HG03039 (cell line): ENCODE results near the gene TMEM198.

Experiments
- ATAC-seq: cut with Tn5 transposase; IDR thresholded peaks from one replicate; pipeline ENCODE4 v1.9.1; 2021; ENCODE audit warnings: mild to moderate bottlenecking, moderate library complexity; ENCODE audit not compliant: unreplicated experiment

The TMEM198 gene

DNA sequence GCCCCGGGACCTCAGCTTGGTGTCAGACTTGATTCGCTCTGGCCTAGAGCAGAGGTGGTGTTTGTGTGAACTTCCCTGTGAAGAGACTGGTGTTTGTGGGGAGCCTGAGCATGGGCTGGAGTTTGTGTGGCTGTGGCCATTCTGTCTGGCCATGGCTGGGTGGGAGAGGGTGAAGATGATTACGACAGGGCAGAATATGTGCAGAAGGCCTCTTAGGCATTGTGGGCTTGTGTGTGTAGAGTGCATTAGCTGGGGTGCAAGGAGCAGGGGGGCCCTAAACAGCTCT, 17.0 kb downstream of the TMEM198 start:
- no peak for ATAC-seq

DNA sequence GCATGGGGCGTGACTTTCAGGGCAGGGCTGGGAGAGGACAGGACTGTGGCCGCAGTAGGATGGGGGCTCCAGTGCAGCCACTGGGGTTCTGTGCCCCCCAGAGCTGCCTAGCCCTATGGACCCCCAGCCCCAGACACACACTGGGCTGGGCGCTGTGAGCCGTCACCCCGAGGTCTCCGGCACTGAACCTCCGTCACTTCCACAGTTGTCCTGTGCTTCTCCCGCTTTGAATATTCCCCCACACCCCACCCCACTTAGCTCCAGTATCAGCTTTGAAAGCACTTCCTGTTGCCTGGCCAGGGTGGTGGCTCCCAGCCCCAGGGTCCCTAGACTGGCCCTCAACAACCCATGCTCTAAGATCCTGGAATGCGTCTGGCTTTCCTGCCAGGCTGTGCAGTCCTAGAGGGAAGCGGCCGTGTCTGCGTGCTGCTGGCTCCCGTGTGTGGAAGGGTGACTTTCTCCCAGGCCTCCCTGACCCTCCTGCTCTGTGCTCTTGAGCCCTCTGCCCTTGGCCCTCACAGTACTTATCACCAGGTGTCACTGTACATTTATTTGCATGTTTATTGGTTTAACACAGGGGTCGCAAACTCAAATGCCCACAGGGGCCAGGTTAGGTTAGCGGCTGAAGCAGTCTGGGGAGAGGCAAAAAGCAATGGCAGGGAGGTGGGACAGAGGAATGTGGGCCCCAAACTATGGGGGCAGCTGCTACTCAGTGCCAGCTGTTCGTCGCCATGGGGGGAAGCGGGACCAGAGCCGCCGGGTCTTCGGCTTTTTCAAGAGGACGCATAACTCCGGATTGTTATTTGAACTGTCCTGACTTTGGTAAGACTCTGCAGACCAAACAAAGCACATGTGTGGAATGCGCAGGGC, 17.6 kb downstream of the TMEM198 start:
- ATAC-seq = no peak

DNA sequence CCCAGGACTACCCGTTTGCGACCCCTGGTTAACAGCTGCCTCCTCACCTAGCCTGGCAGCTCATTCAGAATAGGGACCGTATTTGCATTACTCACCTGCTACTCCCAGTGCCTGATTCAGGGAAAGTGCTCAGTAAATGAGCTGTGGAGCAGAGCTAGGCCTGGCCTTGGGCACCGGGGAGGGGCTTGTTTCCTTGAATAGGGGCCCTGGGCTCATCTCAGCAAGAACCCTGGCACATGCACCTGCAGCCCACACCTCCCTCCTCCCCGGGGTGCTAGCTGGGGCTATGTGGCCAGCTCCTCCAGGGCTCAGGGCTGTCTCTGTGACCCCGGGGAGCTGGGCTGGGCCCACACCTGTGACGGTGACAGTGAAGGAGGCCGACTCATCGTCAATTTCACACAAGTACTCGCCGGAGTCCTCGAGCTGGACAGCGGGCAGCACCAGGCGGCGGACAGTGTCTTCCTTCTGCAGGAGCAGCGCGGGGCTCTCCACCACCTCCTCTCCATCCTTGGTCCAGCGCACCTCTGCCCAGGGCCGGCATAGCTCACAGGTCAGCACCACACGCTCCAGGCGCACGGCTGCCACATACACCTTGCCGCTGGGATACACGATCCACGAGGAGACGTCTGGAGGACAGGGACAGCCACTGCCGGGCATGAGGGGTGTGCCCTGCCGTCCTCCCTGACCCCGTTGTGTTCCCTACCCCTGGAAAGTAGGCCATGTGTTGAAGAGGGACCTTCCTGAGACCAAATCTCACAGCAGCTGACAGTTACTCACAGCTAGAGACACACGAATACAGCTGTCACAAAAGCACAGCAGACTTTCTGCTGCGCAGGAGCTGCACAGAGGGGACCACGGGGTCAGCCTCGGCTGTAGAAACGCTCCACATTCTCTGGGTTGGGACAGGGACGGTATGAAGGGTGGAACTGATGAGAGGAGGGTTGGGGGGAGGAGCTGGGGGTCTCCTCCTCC, 18.5 kb downstream of the TMEM198 start:
- no peak for ATAC-seq

DNA sequence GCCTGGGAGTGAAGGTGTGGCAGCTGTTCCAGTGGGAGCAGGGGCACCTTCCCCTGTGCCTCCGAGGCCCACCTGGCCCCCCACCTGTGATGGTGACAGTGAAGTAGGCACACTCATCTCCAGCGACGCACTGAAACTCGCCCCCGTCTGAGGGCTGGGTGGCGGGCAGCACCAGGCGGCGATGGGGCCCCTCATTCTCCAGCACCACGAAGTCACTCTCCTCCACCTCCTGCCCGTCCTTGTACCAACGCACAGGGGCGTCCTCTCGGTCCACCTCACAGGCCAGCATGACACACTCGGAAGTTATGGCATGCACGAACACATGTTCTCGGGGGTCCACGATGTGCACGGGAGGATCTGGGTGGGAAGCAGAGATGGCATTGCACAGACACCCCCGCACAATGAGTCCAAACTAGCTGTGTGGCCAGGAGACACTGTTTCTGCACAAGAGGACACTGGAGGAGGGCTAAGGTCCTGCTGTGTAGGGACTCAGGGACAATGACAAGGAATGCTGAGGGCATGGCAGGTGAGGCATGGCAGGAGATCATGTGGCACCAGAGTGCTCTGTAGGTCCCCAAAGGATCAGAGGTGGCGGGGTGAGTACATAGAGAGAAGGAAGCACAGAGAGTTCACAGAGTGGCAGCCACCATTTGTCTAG, 19.6 kb downstream of the TMEM198 start:
- no peak for ATAC-seq

DNA sequence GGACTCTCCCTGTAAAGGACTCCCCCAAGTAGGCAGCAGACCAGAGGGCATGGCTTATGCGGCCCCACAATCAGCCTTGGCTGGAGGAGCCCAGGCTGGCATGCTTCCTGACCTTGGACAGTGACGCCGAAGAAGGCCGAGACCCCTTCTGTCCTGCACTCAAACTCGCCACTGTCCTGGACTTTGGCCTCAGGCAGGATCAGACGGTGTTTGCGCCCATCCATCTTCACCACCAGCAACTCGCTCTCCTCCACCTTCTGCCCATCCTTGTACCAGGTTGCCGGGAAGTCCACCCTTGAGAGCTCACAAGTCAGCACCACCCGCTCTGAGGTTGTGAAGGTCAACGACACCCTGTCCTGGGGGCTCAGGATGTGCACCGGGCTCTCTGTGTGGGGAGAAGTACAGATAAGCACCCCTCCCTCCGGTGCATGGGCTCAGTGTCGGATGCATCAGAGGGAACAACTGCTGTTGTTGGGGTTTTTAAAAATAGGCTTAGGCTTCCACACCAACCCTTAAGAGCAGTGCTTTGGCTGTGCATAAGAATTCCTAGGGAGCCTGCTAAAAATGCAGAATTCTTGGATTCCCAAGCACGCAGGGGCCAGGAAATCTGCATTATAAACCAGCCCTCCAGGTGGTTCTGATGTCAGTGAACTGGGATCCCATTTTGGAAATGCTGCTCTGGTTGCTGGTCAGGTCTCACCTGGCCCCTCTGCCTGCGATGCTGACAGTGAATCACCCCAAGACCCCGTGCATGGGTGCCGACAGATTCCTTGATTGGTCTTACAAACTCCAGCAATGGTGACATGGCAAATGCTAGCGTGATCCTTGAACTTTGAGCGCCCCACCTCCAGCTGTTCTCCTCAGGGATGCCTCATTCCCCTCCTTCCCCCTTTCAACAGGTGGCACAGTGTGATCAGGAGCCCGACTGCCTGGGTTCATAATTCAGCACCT, 21.6 kb downstream of the TMEM198 start:
- no peak for ATAC-seq

DNA sequence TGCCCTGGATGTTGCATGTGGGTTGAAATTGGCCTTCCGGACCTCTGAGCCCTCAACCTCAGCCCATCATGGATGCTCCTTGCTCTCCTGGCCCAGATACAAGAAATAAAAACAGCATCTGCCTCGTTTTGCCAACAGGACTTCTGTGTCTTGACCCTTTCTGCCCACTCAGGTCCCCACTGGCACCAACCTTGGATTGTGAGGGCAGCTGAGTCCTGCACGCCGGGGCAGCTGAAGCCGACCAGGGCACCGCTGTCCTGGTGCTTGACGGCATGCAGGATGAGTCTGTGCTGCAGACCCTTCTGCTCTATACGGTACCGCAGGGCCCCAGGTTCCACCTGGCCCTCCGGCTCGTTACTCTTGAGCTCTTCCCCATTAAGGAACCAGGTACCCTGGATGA, 22.8 kb downstream of the TMEM198 start:
- no peak for ATAC-seq

DNA sequence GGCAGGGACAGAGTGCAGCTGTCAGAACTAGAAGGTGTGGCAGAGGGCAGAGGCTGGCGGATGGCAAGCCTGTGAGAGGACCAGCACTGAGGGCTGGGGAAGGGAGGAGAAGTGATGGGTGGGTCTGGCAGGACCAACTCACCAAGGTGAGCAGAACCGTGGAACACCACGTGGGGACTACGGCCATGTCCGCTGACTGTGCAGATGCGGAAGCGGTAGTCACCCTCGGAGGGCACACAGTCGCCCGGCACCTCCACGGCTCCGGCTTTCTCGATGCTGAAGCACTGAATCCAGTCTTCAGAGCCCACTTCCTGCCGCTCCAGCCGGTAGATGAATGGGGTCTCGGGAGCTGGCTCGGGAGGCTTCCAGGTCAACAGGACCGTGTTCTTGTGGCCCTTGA, 23.3 kb downstream of the TMEM198 start:
- no peak for ATAC-seq

DNA sequence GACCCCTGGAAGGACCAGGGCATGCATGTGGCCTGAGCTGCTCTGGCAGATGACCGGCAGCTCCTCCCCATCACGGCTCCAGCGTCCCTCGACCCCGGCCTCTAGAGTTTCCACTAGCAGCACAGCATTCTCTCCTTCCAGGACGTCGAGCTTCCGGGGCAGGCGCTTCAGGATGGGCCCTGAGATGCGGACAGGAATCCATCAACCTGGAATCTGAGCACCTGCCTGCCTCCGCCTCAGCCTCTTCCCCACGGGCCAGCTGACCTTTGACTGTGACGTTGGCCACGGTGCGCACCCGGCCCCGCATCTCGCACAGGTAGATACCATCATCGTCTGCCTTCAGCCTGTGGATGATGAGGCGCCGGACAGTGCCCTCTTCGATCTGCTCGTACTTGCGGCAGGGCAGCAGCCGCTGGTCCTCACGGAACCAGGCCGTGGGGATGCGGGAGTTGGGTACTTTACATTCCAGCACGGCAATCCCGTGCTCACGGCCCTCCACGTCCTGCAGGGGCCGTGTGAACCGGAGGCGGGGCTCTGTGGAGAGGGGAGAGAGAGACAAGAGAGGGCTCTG, 24.0 kb downstream of the TMEM198 start:
- no peak for ATAC-seq

DNA sequence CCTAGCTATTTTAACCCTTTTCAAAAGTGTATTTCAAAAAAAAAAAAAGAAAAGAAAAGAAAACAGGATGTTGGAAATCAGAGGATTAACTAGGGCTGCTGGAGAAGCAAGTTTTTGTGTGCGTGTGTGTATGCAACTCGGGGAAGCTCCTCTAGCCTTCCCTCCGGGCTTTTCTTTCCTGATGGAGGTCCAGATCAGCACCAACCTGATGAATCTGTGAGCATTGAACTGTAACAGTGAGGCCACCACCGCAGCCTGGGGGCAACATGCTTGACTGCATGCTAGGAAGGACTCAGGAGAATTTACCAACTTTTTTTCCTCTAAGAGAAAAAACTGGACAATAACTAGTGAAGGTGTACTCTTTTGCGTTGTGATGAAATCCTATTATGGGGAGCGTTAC, 25.2 kb downstream of the TMEM198 start:
- ATAC-seq = no peak

DNA sequence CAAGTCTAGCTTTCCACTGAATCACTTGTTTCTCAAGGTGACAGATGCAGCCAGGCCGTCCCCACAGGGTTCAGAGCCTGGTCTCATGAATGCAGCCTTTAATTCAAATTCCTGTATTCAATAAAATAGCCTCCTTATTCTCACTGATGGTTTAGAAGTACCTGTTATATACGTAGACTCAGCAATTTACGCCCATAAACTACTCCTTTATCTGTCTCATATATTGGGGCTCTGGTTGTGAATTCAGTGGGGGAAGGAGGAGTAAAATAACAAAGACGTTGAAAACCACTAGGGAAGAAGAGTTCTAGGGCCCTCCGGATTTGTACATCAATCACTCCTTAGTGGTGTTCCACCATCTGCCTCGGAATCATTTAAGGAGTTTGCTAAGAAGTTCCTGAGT, 25.8 kb downstream of the TMEM198 start:
- no peak for ATAC-seq

DNA sequence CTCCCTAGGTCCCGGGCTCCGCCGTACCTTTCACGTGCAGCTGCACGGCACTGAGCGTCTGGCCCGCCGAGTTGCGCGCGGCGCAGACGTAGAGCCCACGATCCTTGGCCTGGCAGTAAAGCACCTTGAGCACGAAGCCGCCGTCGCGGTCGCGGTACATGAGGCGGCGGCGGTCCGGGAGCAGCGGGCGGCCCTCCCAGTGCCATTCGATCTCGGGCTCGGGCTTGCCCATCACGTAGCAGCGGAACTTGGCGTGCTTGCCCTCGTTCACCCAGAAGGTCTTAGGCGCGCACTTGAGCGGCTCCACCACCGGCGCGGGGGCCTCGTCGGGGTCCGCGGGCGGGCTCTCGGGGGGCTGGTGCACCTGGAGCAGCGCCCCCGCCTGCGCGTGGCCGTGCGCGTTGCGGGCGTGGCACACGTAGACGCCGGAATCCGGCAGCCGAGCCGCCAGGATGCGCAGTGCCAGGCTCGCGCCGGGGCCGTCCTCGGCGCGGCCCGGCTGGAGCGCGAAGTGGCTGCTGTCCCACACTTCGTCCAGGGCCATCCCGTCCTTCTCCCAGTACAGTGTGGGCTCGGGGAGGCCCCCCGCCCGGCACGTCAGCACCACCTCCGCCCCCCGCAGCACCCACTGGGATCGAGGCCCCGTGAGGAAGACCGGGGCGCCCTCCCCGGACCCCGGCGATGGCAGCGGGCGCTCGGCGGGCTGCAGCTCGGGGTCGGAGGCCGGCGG, 26.5 kb downstream of the TMEM198 start:
- ATAC-seq = no peak

DNA sequence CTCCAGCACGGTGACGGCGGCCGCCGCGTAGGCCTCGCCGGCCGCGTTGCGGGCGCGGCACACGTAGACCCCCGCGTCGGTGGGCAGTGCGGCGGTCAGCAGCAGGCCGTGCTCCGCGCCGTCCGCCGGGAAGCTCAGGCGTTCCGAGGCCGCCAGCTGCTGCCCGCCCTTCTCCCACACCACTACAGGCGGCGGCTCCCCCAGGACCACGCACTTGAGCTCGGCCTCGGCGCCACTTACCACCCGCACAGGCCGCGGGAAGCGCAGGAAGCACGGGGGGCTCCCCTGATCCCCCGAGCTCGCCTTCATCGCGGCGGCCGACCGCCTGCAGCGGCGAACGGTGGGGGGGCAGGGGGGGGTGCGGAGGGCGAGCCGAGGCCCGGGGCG, 27.1 kb downstream of the TMEM198 start:
- no peak for ATAC-seq

DNA sequence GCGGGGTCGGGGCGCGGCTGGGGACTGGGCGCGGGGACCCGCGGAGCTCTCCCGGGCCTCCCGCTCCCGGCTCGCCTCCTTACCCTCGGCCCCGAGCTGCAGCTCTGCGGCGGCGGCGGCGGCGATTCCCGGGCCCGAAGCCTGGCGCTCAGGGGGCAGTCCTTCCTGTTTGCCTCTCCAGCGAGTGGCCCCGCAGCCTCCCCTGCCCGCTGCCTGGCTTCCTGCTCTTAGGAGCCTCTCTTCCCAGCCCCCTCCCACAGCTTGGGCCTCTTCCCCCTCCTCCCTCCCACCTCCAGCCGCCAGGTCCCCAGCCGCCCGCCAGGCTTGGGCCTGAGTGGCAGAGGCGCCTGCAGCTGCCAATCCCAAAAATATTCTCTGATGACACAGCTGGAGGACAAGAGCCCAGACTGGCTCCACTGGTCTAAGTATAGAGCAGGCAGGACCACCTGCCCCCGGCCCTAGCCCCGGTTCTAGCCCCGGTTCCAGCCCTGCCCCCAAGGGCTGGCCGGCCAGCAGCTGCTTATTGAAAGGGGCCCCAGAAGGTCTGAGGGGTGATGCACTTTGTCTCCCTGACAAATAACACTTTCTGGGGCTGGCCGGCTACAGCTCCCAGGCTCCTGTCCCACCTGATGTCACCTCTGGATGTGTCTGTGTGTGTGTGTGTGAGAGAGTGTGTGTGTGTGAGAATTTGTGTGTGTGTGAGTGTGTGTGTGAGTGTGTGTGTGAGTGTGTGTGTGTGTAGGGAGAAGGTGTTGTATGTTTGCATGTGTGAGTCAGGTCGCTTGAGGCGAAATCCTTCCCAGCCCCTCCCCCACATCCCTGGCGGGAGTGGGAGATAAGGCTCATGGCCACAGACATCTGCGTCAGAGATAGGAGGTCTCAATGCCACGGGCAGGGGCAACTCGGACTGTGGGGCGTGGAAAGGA, 27.7 kb downstream of the TMEM198 start, which contains the start of gene OBSL1:
Gene OBSL1, minus strand, starts transcription at position 229 of the 926 bp plus-strand sequence. CDS start 307 bp downstream, outside the sequence.
- ATAC-seq = no peak

DNA sequence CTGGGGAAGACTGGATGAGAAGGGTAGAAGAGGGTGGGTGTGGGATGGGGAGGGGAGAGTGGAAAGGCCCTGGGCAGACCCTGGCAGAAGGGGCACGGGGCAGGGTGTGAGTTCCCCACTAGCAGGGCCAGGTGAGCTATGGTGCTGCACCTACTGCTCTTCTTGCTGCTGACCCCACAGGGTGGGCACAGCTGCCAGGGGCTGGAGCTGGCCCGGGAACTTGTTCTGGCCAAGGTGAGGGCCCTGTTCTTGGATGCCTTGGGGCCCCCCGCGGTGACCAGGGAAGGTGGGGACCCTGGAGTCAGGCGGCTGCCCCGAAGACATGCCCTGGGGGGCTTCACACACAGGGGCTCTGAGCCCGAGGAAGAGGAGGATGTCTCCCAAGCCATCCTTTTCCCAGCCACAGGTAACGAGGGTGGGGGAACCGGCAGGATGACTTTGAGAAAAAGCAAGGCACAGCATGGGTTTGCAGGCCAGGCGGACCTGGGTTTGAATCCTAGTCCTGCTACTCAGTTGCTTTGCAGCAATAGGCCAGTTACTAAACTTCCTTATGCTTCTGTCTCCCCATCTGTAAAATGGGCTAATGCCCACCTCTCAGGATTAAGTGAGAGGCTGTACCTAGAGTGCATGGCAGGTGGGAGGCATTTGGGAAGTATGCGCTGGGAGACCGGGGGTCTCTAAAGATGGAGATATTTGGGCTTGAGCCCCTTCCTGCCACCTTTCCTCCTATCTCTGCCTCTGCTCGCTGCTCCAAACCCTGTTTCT, 28.6 kb downstream of the TMEM198 start, which contains the start of gene INHA:
Gene INHA, plus strand, starts transcription at position 74 of the 765 bp plus-strand sequence. Its CDS starts 65 bp downstream, at position 139.
- ATAC-seq = no peak

DNA sequence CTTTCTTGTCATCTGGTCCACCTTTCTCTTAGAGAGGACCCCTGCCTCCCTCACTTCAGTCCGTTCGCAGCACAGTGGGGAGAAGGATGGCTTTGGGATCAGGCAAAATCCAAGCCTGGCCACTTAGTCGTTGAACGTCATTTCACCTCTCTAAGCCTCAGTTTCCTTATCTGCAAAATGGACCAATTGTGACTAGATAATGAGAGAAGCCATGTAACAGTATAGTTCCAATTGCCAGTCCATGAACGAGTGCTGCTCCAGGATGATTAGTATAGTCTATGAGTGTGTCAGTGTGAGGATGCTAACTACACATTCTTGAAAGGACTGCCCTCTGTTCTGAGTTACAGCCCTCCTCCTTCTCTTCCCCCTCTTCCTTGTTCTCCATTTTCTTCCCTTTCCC, 29.3 kb downstream of the TMEM198 start:
- no peak for ATAC-seq

DNA sequence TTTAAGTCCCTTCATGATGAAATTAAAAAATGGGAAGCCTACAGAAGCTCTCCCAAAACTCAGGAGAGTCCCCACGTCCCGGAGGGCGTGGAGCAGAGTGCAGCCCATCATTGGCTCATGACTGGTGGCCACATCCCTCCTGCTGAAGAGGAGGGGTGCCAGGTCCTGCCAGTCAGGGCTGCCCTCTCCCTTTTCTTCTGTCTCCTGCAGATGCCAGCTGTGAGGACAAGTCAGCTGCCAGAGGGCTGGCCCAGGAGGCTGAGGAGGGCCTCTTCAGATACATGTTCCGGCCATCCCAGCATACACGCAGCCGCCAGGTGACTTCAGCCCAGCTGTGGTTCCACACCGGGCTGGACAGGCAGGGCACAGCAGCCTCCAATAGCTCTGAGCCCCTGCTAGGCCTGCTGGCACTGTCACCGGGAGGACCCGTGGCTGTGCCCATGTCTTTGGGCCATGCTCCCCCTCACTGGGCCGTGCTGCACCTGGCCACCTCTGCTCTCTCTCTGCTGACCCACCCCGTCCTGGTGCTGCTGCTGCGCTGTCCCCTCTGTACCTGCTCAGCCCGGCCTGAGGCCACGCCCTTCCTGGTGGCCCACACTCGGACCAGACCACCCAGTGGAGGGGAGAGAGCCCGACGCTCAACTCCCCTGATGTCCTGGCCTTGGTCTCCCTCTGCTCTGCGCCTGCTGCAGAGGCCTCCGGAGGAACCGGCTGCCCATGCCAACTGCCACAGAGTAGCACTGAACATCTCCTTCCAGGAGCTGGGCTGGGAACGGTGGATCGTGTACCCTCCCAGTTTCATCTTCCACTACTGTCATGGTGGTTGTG, 30.9 kb downstream of the TMEM198 start:
- ATAC-seq = no peak
